Measurements from ENCODE around the gene WDR5. TPM values are rescaled to one million over a fixed set of nuclear protein-coding genes. Genes with fewer than 3 reads are reported as not detected.

The WDR5 gene
- total RNA-seq, 1 experiment from 2014 or later: 51.7 TPM

DNA sequence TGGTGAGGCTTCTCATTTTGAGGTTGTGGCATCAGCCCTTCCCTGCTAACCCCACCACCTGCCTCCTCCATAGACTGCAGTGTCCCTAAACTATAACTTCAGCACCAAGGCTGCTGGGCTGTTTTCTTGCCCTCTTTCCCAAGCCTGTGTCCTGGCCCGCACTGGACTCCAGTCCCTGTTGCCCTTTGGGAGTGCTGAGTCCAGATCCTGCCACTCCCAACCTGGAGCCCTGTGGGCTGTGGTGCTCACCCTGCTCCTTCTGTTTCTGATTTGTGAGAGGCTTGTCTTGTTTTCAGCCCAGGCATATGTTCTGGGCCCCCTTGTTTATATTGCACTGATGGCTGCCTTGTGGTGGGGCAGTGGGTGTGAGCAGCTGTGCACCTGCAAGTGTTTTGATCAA, 68.2 kb downstream of the WDR5 start:
- Histone ChIP-seq H3K9me3 (no peaks in the 10 kb centered on the region), H3K4me1 (peaks cover 10% of the 10 kb centered on the region), H3K36me3 (ENCODE audit: control insufficient read depth, insufficient read depth, low read length) (no peaks in the 10 kb centered on the region), H3K4me3 (ENCODE audit: low read depth, low read length) (no peak overlapping the region), H3K27me3 (replicated peaks; ENCODE audit: control insufficient read depth, insufficient read depth, low read length) (no peaks in the 10 kb centered on the region)
- Mint-ChIP-seq H3K27ac (ENCODE audit: unreplicated experiment) (no peak overlapping the region), H3K4me1 (ENCODE audit: low read depth, unreplicated experiment) (peaks cover 12% of the 10 kb centered on the region), H3K9me3 (ENCODE audit: unreplicated experiment) (no peaks in the 10 kb centered on the region), H3K27me3 (ENCODE audit: insufficient read depth, unreplicated experiment) (no peaks in the 10 kb centered on the region), H3K4me3 (ENCODE audit: unreplicated experiment) (no peak overlapping the region), H3K36me3 (ENCODE audit: insufficient read depth, unreplicated experiment) (no peaks in the 10 kb centered on the region)
- CTCF ChIA-PET: no interaction called here
- intact Hi-C loops (cut with micrococcal nuclease; ENCODE audit: unreplicated experiment): loop anchor here (1.0 kb wide), 1 partner anchor 24 kb away; no protein-coding TSS in a partner anchor
- DNase-seq: no peak
- TF ChIP-seq, protein P1, sequence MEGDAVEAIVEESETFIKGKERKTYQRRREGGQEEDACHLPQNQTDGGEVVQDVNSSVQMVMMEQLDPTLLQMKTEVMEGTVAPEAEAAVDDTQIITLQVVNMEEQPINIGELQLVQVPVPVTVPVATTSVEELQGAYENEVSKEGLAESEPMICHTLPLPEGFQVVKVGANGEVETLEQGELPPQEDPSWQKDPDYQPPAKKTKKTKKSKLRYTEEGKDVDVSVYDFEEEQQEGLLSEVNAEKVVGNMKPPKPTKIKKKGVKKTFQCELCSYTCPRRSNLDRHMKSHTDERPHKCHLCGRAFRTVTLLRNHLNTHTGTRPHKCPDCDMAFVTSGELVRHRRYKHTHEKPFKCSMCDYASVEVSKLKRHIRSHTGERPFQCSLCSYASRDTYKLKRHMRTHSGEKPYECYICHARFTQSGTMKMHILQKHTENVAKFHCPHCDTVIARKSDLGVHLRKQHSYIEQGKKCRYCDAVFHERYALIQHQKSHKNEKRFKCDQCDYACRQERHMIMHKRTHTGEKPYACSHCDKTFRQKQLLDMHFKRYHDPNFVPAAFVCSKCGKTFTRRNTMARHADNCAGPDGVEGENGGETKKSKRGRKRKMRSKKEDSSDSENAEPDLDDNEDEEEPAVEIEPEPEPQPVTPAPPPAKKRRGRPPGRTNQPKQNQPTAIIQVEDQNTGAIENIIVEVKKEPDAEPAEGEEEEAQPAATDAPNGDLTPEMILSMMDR (IDR thresholded peaks at IDR 0.05; ENCODE audit: insufficient read depth in 1 of 2, low read depth in 1 of 2, low read length in 1 of 2, severe bottlenecking in 1 of 2, unreplicated experiment in 1 of 2): no peak
- BruUV-seq (replicated peaks): no TSS peak
- POLR2A ChIA-PET: no interaction called here

DNA sequence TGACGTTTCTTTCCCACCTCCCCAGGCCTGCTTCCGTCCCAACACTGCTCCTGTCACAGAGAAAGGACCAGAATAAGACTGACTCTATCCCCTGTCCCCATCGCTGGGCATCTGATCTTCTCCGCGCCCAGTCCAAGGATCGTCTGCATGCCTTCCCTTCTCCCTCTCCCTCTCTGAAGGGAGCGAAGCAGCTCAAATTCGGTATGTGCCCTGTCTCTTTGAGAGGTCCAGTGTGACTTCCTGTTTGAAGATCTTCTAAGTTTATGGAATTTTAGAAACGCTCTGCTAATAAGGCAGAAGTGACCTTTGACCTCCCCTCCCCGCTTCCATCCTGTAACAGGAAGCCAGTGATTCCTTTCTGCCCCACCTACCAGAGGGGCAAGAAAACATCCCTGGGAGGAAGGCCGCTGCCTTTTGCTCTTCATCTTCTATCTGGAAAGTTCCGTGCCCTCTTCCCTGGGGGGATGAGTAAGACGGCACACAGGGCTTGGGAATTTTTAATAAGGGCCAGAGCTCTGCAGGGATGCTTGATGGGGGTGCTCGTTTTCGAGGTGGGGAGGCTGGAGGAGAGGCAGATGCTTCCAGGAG, 69.2 kb downstream of the WDR5 start:
- H3K9me3 ChIP-seq: no peaks in the 10 kb centered on the region
- Mint-ChIP-seq H3K4me1 (ENCODE audit: low read depth, unreplicated experiment) (peaks cover 12% of the 10 kb centered on the region), H3K9me3 (ENCODE audit: unreplicated experiment) (no peaks in the 10 kb centered on the region), H3K4me3 (ENCODE audit: unreplicated experiment) (no peak overlapping the region), H3K27me3 (ENCODE audit: insufficient read depth, unreplicated experiment) (no peaks in the 10 kb centered on the region), H3K36me3 (ENCODE audit: insufficient read depth, unreplicated experiment) (no peaks in the 10 kb centered on the region), H3K27ac (ENCODE audit: unreplicated experiment) (peak overlapping the region; percentile 45)
- H3K4me3 ChIP-seq (ENCODE audit: low read depth, low read length): no peak overlapping the region
- H3K27me3 ChIP-seq (replicated peaks; ENCODE audit: control insufficient read depth, insufficient read depth, low read length): no peaks in the 10 kb centered on the region
- ChIA-PET POLR2A (no interaction called here), CTCF (no interaction called here)
- intact Hi-C loops (cut with micrococcal nuclease; ENCODE audit: unreplicated experiment): loop anchor here (1.0 kb wide), 1 partner anchor 23 kb away; no protein-coding TSS in a partner anchor
- BruUV-seq (replicated peaks): no TSS peak
- no peaks in the 10 kb centered on the region for H3K36me3 ChIP-seq (ENCODE audit: control insufficient read depth, insufficient read depth, low read length)
- TF ChIP-seq, protein P1 (IDR thresholded peaks at IDR 0.05; ENCODE audit: insufficient read depth in 1 of 2, low read depth in 1 of 2, low read length in 1 of 2, severe bottlenecking in 1 of 2, unreplicated experiment in 1 of 2): no peak
- H3K4me1 ChIP-seq: peaks cover 10% of the 10 kb centered on the region
- peak; percentile 46 to 64 for DNase-seq

GRCh38 chr9:134205672-134206310, 69.9 kb downstream of the WDR5 start:
- Histone ChIP-seq H3K4me3 (ENCODE audit: low read depth, low read length) (no peak overlapping the region), H3K4me1 (peaks cover 10% of the 10 kb centered on the region), H3K9me3 (no peaks in the 10 kb centered on the region), H3K27me3 (replicated peaks; ENCODE audit: control insufficient read depth, insufficient read depth, low read length) (no peaks in the 10 kb centered on the region), H3K36me3 (ENCODE audit: control insufficient read depth, insufficient read depth, low read length) (no peaks in the 10 kb centered on the region)
- Mint-ChIP-seq H3K36me3 (ENCODE audit: insufficient read depth, unreplicated experiment) (no peaks in the 10 kb centered on the region), H3K27me3 (ENCODE audit: insufficient read depth, unreplicated experiment) (no peaks in the 10 kb centered on the region), H3K9me3 (ENCODE audit: unreplicated experiment) (no peaks in the 10 kb centered on the region), H3K4me1 (ENCODE audit: low read depth, unreplicated experiment) (peaks cover 12% of the 10 kb centered on the region), H3K27ac (ENCODE audit: unreplicated experiment) (no peak overlapping the region), H3K4me3 (ENCODE audit: unreplicated experiment) (no peak overlapping the region)
- TF ChIP-seq, protein P1 (IDR thresholded peaks at IDR 0.05; ENCODE audit: insufficient read depth in 1 of 2, low read depth in 1 of 2, low read length in 1 of 2, severe bottlenecking in 1 of 2, unreplicated experiment in 1 of 2): no peak
- intact Hi-C loops (cut with micrococcal nuclease; ENCODE audit: unreplicated experiment): no loop called here
- POLR2A ChIA-PET: no interaction called here
- CTCF ChIA-PET: no interaction called here
- no peak for DNase-seq
- BruUV-seq (replicated peaks): no TSS peak

Measured in Caco-2 (cell line).